Activated CD8-positive, alpha-beta memory T cell treated with anti-CD3 and anti-CD28 coated beads, Interleukin-2, amount 10 ng/mL, durations not matched to agents 7 days and 5 days (primary cell): ENCODE measurements around the gene CYP26B1. TPM values are rescaled to one million over a fixed set of nuclear protein-coding genes. Genes with fewer than 3 reads are reported as not detected.

Experiments used
- ATAC-seq: fragments of 150-1000 bp; cut with Tn5 transposase; one replicate; pipeline ENCODE4 v1.10.0; 2021; ENCODE audit warnings: moderate library complexity
- CTCF ChIA-PET: fragments of 350-600 bp; sonication (Branson Sonifier 250); formaldehyde crosslinking; loops from one replicate; lab custom pipeline; 2021; ENCODE audit warnings: antibody characterized with exemption; lab: Charles Lee
- DNase-seq: peaks from one replicate; pipeline ENCODE4 v3.0.0-alpha.2; 2020
- H3K27ac Mint-ChIP-seq: one replicate; pipeline ENCODE4 v1.8.0; 2021; ENCODE audit warnings: mild to moderate bottlenecking, mixed read lengths
- H3K27me3 Mint-ChIP-seq: one replicate; pipeline ENCODE4 v1.8.0; 2021; ENCODE audit warnings: mixed read lengths
- H3K36me3 Mint-ChIP-seq: one replicate; pipeline ENCODE4 v1.8.0; 2021; ENCODE audit warnings: mild to moderate bottlenecking, mixed read lengths
- H3K4me1 Mint-ChIP-seq: one replicate; pipeline ENCODE4 v1.8.0; 2021; ENCODE audit warnings: mixed read lengths
- H3K4me3 Mint-ChIP-seq: one replicate; pipeline ENCODE4 v1.8.0; 2021; ENCODE audit warnings: mild to moderate bottlenecking, moderate library complexity, mixed read lengths
- H3K9me3 Mint-ChIP-seq: one replicate; pipeline ENCODE4 v1.8.0; 2022; ENCODE audit warnings: low read depth, mixed read lengths
- total RNA-seq, 2 experiments: library from RNA; stranded (reverse); gene quantifications; one replicate each; pipeline ENCODE4 v1.2.3, GENCODE V29; 2021

CYP26B1 gene
- total RNA-seq, 2 experiments from 2014 or later = not detected

DNA sequence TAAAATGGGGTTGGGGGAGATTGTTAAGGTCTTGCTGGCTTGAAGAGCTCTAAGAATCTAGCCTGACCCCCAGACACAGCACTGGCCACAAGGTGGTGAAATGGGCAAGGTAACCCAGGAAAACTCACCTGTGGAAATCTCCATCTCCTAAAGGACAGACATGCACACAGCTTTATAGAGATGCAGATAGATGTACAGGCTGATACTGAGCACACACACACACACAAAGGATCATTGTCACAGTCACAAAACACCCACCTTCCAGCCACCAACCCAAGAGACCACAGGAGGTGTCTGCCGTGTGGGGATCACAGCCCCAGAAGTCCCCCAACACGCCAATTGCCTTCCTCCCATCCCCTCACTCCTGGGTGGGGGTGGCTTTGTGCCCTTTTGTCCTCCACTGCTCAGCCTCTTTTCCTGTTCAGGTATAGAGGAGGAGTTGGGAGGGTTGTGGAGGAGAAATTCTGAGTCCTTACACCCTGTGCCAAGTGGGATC lies 3.2 kb upstream of the CYP26B1 start:
- ATAC-seq (no peak), DNase-seq (peak; percentile 9)
- Mint-ChIP-seq H3K27ac (no peak overlapping the region), H3K4me1 (peaks cover 24% of the 10 kb centered on the region), H3K36me3 (peaks cover 7% of the 10 kb centered on the region), H3K9me3 (peaks cover 2% of the 10 kb centered on the region), H3K27me3 (peaks cover 62% of the 10 kb centered on the region), H3K4me3 (no peak overlapping the region)
- CTCF ChIA-PET = interaction anchor here (0.9 to 3.6 kb wide), 20 partner anchors 9 to 621 kb away, joined by 3 to 38 read pairs (median 3); no protein-coding TSS in a partner anchor

DNA sequence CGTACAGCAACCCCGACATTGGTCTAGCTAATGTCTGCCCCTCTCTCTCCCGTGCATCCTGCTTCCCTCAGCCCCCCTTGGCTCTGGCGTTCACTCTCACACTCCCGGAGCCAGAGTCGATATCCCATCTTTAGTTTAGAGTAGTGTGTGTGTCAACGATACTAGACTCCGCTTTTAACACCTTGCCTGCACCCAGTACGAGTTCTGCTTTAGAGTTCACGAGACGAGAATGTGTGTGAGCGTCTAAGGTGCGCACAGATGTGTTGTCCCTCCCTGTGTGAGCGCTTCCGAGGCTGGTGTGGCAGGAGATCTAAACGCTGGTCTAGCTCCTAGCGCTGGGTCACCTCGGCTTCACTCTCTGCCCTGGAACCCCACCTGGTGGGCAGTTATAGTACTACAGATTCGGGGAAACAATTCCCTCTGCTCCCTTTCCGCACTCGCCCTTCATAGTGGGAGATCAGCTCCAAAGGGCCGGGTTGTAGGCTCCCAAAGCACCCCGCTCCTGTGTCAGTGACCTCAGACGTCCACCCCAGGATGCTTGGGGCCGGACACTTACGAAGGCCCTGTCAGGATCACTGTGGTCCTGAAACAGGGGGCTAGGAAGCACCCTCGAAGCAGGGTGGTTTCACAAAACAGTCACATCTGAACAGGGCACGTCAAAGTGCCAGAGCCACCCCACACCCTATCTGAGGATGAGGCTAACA lies 2.6 kb upstream of the CYP26B1 start:
- peaks cover 7% of the 10 kb centered on the region for H3K36me3 Mint-ChIP-seq
- peaks cover 28% of the 10 kb centered on the region for H3K4me1 Mint-ChIP-seq
- peak; percentile 68 for ATAC-seq
- no peak overlapping the region for H3K27ac Mint-ChIP-seq
- peak overlapping the region; percentile 43 for H3K4me3 Mint-ChIP-seq
- peaks cover 62% of the 10 kb centered on the region for H3K27me3 Mint-ChIP-seq
- peak; percentile 74 for DNase-seq
- peaks cover 2% of the 10 kb centered on the region for H3K9me3 Mint-ChIP-seq
- CTCF ChIA-PET = interaction anchor here (0.6 to 3.6 kb wide), 31 partner anchors 8 to 829 kb away, joined by 3 to 38 read pairs (median 3); no protein-coding TSS in a partner anchor

DNA sequence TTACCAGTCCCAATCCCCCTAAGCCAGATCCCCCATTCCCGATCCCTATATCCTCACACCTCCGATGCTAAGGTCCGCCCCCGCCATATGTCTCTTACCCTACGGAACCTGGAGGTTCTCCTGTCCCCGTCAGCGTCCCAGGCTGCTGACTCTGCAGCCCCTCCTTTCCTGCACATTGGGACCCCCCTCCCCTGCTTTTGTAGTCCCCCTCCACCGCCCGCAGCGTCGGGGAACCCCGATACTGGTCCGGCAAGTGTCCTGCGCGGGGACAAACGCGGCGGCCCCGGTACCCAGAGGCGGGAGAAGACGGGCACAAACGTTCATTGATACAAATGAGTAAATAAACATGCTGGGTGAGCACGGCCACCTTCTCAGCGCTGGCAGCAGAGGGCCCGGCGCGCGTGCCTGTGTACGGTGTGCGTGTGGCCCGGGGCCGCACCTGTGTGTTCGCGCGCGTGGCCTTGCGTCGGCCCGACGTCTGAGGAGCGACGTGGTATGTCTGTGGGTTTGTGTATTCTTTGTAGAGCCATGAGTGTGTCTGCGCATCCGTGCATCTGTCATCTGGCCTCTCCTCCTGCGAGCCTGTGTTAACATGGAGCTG lies 2.0 kb upstream of the CYP26B1 start:
- Mint-ChIP-seq H3K9me3 (peaks cover 2% of the 10 kb centered on the region), H3K27me3 (peaks cover 62% of the 10 kb centered on the region), H3K36me3 (peaks cover 7% of the 10 kb centered on the region), H3K4me1 (peaks cover 29% of the 10 kb centered on the region), H3K4me3 (peak overlapping the region; percentile 43), H3K27ac (no peak overlapping the region)
- DNase-seq (peak; percentile 39), ATAC-seq (no peak)
- CTCF ChIA-PET = interaction anchor here (0.6 to 3.6 kb wide), 31 partner anchors 8 to 828 kb away, joined by 3 to 38 read pairs (median 3); no protein-coding TSS in a partner anchor

DNA sequence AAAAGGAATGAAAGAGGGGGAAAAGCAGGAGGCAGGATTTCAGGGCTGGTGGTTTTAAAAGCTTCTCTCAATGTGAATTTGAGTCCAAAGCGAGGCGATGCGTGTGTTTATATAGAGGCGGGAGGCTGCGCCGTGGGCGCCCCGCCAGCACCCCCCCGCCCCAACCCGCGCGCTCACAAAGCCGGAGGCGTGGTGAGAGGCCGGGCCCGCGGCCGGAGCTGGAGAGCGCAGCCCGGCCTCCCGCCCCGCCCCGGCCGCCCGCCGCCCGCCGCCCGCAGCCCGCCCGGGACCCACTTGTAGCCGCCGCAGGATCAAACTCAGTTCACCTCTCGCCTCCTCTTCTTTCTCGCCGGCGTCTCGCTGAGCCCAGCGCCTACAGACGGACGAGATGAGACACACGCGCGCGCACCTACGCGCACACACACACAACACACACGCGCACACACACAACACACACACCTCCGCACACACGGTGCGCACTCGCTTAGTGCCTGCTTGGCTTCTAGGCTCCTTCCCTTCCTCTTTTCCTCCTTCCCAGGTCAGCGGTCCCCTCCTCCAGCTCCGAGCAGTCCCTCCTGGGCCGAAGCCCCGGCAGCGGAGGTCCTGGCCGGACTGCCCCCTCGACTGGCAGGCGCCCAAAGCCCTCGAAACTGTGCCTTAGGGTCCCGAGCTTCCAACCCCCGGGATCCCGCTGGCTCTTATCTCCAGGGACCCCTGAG lies 1.3 kb upstream of the CYP26B1 start:
- Mint-ChIP-seq H3K4me3 (peak overlapping the region; percentile 71), H3K9me3 (peaks cover 2% of the 10 kb centered on the region), H3K27me3 (peaks cover 64% of the 10 kb centered on the region), H3K27ac (peak overlapping the region; percentile 59), H3K36me3 (peaks cover 7% of the 10 kb centered on the region), H3K4me1 (peaks cover 29% of the 10 kb centered on the region)
- DNase-seq (peak; percentile 43), ATAC-seq (no peak)
- CTCF ChIA-PET = interaction anchor here (1.5 to 2.2 kb wide), 3 partner anchors 225 to 711 kb away, joined by 5 to 9 read pairs (median 5); no protein-coding TSS in a partner anchor

DNA sequence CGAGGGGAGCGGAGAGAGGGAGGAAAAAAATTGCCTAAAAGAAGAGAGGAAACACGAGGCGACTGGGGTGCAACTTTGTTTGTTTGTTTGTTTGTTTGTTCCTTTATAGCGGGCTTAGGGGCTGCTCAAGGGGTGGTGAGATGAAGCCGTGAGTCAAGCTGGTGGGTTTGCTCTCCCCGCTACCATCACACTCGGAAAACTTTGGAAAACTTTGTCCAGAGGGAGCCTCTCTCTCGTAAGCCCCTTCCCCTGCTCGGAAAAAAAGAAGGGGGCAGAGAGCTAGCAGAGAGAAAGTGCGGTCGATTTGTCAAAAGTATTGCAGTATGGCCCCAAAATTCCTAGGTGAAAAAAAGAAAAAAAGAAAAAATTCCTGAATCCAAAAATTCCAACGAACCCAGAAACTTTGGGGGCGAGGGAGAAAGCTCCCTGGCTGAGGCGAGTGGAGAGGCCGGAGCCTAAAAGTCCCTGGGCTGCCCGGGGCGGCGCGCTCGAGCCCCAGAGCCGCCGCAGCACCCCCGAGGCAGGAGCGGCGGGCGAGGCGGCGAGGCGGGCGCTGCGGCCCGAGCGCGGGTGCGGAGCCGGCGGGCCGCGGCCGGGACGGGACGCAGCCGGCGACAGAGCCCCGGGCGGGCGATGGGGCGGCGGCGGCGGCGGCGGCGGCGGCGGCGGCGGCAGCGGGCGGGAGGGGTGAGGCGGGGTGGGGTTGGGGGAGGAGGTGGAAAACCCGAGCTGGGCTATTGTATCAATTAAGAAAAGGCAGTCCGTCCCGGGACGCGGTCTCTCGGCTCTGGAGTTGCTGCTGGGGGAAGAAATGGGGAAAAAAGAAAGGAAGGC lies 558 bp upstream of the CYP26B1 start:
- Mint-ChIP-seq H3K36me3 (peaks cover 7% of the 10 kb centered on the region), H3K9me3 (peaks cover 2% of the 10 kb centered on the region), H3K27ac (peak overlapping the region; percentile 68), H3K4me1 (peaks cover 31% of the 10 kb centered on the region), H3K4me3 (peak overlapping the region; percentile 71), H3K27me3 (peaks cover 70% of the 10 kb centered on the region)
- no peak for DNase-seq
- no peak for ATAC-seq
- CTCF ChIA-PET = interaction anchor here (1.5 to 2.2 kb wide), 2 partner anchors 224 to 711 kb away, joined by 5 read pairs; no protein-coding TSS in a partner anchor

DNA sequence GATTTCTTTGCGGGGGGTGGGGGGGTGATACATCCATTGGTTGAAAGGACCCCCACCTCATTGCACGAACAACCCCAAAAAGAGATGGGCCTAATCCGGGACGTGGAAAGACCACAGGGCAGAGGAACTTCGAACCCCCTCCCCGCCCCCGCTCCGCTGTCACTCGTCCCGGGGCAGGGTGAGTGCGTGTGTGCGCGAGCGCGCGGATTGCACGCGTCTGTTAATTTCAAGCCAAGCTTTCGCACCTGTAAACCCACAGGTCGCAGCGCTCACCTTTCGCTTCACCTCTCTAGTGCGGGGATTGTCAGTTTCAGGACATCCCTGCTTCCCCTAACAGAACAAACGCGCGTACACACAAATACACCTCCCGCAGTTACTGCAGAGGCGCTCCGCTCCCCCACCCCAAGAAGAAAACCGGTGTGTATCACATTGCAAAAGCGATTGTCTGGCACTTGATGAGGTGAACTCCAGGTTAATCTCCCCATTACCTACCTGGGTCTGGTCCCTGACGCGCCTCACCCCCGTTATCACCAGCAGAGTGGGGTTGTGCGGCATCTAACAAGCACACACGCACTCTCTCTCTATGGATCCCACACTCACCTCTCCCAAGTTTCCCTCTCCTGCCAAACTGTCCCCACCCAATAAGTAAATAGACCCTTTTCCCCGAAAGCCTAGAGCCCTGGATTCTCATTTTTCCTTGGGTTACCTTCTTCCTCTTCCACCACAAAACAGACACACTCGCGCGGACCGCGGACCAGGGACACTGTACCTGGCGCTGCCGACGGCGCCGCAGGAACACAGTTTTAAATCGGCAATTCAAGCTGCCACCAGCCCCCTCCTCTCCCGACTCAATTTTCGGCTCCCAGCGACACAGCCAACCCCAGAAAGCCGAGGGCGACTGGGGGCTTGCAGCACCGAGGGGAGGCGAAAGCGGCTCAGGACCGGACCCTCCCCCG lies 1.0 kb downstream of the CYP26B1 start:
- peaks cover 78% of the 10 kb centered on the region for H3K27me3 Mint-ChIP-seq
- H3K4me1 Mint-ChIP-seq = peaks cover 31% of the 10 kb centered on the region
- peak overlapping the region; percentile 22 for H3K27ac Mint-ChIP-seq
- H3K9me3 Mint-ChIP-seq = peaks cover 2% of the 10 kb centered on the region
- ATAC-seq (no peak), DNase-seq (peak; percentile 37)
- H3K36me3 Mint-ChIP-seq = peaks cover 7% of the 10 kb centered on the region
- CTCF ChIA-PET = interaction anchor here (2.2 kb wide), 1 partner anchor 223 kb away, joined by 5 read pairs; no protein-coding TSS in a partner anchor
- H3K4me3 Mint-ChIP-seq = peak overlapping the region; percentile 28

DNA sequence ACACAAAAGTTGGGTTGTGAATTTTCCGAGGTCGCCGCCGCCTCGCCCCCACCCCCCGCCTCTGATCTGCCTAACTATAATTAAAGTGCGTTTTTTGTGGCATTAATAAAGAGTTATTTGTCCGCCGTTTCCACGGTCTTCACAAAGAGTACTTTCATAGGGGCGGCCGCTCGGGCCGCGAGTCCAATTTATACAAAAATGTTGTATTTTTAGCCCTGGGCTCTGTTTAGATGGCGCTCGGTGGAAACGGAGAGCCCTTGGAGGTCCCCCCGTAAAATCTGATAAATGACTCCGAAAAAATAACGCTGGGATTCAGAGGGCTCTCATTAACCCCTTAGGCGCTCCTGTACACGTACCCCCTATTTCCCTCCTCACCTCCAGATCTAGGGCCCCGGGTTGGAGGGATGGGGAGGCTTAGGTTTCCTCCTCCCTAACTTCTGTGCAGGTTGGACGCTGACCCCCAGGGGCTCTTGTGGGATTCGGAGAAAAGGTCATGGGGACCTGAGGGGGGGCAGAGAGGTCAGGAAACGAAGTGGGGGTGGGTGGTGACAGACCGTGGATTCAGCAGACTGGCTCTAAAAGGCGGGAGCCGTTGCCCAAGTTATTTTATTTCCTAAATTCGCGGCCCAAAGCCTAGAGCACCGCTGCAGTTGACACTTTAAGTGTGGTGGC lies 1.9 kb downstream of the CYP26B1 start:
- peaks cover 76% of the 10 kb centered on the region for H3K27me3 Mint-ChIP-seq
- CTCF ChIA-PET = no interaction called here
- DNase-seq = peak; percentile 23
- H3K36me3 Mint-ChIP-seq = peaks cover 7% of the 10 kb centered on the region
- H3K9me3 Mint-ChIP-seq = peaks cover 2% of the 10 kb centered on the region
- ATAC-seq = no peak
- H3K4me3 Mint-ChIP-seq = peak overlapping the region; percentile 11
- peaks cover 31% of the 10 kb centered on the region for H3K4me1 Mint-ChIP-seq
- peak overlapping the region; percentile 54 for H3K27ac Mint-ChIP-seq

DNA sequence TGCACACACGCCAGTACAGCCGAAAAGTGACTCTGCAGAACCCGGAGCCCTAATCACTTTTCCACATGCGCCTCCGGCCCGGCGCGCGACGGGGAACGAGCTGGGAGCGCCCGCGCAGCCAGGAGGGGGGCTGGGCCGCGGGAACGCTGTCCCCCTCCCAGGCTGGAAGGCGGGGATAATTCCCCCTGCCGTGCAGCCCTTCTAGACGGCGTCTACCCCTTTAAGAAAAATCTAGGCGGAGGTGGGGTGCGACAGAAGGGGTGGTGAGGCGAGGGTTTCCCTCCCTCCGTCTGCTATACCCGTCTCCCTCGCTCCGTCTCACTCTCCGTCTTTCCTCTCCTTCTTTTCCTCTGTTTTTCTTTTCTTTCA lies 2.4 kb downstream of the CYP26B1 start:
- Mint-ChIP-seq H3K9me3 (peaks cover 2% of the 10 kb centered on the region), H3K4me3 (peak overlapping the region; percentile 11), H3K27ac (peak overlapping the region; percentile 54)

DNA sequence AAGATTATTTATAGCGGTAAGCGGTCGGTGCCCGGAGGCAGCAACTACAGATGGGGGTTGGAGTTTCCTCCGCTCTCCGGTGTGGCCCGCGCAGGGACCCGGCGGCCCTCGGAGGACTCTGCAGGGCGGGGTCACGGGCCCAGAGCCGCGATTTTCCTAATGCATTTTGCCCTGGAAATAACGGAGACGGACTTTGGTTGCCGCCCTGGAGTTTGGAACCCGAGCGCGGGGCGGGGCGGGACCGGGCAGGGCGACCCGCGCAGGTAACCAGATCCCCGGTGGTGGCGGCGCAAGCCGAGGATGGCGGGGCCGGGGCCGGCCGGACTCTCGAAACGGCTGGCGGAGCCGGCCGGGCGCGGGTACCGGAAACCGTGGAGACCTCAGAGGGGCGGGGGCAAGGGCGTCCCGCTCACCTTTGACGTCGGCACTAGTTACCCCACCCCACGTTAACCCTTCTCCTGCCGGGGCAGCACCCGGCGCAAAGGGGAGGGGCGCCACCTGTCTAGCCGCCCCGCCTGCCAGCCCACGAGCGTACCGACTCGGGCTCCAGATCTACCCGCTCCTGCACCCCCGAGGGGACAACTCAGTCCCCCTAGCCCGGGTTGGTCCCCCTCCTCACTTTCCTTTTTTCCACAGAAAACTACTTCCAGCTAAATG lies 2.9 kb downstream of the CYP26B1 start:
- Mint-ChIP-seq H3K27me3 (peaks cover 67% of the 10 kb centered on the region), H3K36me3 (peaks cover 7% of the 10 kb centered on the region), H3K4me1 (peaks cover 26% of the 10 kb centered on the region), H3K4me3 (no peak overlapping the region), H3K9me3 (peaks cover 2% of the 10 kb centered on the region), H3K27ac (no peak overlapping the region)
- DNase-seq (peak; percentile 37), ATAC-seq (no peak)
- CTCF ChIA-PET = no interaction called here

More for the DNA sequence above, 2.4 kb downstream of the CYP26B1 start:
- ATAC-seq (no peak), DNase-seq (no peak)
- Mint-ChIP-seq H3K4me1 (peaks cover 31% of the 10 kb centered on the region), H3K36me3 (peaks cover 7% of the 10 kb centered on the region), H3K27me3 (peaks cover 72% of the 10 kb centered on the region)
- CTCF ChIA-PET = no interaction called here

DNA sequence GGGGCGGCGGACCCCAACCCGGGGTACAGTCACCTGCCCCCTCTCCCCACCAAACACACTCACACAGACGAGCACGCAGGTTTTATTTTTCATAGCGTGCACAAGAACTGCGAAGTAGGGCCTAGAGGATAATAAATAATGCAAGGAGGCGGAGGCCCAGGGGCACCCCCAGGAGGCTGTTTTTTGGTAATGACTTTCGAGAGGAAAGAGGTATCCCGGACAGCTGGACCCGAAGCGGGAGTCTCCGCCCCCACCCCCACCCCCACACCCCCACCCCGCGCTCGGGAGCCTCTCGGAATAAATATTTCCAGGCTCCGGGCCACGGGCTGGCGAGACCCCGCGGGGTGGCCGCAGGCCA lies 3.4 kb downstream of the CYP26B1 start:
- Mint-ChIP-seq H3K9me3 (peaks cover 2% of the 10 kb centered on the region), H3K27ac (no peak overlapping the region), H3K36me3 (peaks cover 7% of the 10 kb centered on the region), H3K4me3 (no peak overlapping the region), H3K4me1 (peaks cover 21% of the 10 kb centered on the region), H3K27me3 (peaks cover 62% of the 10 kb centered on the region)
- DNase-seq (no peak), ATAC-seq (no peak)
- CTCF ChIA-PET = no interaction called here
